GM12864 (cell line): ENCODE results near the gene NEO1.

ENCODE experiments used
- DNase-seq: peaks from one replicate; pipeline ENCODE4 v3.0.0-alpha.2; 2011; ENCODE audit warnings: low read depth
- H3K4me3 ChIP-seq: 2 replicates; pipeline ENCODE4 v1.5.1; 2011; ENCODE audit warnings: mild to moderate bottlenecking, low read depth, low read length, control low read depth
- CTCF ChIP-seq: IDR thresholded peaks from 2 replicates; pipeline ENCODE4 v1.5.1; 2011; ENCODE audit warnings: low read depth, mild to moderate bottlenecking, moderate library complexity, low read length, control low read depth, inconsistent platforms; ENCODE audit errors: missing control alignments

NEO1 gene

DNA sequence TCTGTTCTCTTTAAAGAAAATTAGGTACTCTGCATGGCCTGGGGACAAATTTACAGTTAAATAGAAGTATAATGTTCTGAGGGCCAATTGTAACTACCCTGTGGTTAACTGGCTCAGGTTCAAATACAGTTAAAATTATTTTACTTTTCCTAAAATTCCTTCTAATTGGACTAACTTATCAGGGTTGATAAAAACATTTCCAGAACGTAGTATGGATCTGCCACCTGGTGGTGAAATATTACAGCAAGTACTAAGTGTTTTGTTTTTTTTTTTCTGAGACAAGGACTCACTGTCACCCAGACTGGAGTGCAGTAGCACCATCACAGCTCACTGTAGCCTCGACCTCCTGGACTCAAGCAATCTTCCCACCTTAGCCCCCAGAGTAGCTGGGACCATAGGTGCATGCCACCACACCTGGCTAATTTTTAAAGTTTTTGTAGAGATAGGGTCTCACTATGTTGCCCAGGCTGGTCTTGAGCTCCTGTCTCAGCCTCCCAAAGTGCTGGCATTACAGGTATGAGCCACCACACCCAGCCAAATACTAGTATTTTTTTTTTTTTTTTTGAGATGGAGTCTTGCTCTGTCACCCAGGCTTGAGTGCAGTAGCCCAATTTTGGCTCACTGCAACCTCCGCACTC, 29.2 kb downstream of the NEO1 start:
- DNase-seq = peak; percentile 8
- H3K4me3 ChIP-seq = no peak overlapping the region
- peak; percentile 44 for TF ChIP-seq CTCF

DNA sequence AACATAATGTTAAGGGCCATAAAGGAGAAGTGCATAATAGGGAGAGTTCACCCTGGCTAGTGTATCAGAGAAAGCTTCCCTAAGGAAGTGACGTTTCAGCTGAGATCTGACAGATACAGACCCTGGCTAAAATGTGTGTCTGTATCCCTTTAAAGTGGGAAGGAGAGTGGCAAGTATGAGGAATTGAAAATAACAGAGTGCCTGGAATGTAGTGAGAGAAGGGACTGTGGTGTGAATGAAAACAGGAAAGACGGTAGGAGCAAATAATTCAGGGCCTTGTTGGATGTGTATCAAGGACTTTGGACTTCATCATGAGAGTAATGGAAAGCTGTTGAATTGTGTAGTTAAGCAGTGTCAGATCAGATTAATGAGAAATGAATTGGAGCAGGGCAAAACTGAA, 30.5 kb downstream of the NEO1 start:
- no peak for DNase-seq
- no peak for TF ChIP-seq CTCF

GRCh38 chr15:73087098-73087497, 34.8 kb downstream of the NEO1 start:
- TF ChIP-seq CTCF = no peak
- H3K4me3 ChIP-seq = no peak overlapping the region
- DNase-seq = no peak

More for the DNA sequence above, 30.5 kb downstream of the NEO1 start:
- no peak overlapping the region for H3K4me3 ChIP-seq

GRCh38 chr15:73105064-73105463, 52.8 kb downstream of the NEO1 start:
- no peak for DNase-seq
- H3K4me3 ChIP-seq = no peak overlapping the region
- TF ChIP-seq CTCF = no peak

GRCh38 chr15:73108676-73109075, 56.4 kb downstream of the NEO1 start:
- no peak overlapping the region for H3K4me3 ChIP-seq
- no peak for TF ChIP-seq CTCF
- no peak for DNase-seq

GRCh38 chr15:73109765-73110164, 57.5 kb downstream of the NEO1 start:
- H3K4me3 ChIP-seq = no peak overlapping the region
- no peak for TF ChIP-seq CTCF
- no peak for DNase-seq

DNA sequence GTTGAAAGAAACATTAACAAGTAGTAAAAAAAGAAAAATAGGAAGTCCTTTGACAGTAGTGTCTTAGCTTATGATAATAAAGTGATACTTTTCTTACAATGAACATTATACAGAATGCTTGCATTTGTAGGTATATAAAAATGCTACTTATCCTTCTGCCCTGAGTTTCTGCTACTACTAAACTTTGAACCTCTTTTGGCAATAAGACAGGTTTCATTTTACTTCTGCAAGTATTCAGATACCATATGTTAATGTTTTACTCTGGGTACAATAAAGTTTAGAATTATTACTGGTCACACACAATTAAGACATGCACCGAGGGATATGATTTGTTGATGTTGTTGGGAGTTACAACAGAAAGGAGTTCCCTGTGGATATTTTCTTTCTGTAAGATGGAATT, 57.9 kb downstream of the NEO1 start:
- no peak for DNase-seq
- TF ChIP-seq CTCF = no peak
- no peak overlapping the region for H3K4me3 ChIP-seq
